GM12878 (cell line): Measurements from ENCODE around the gene TIMM9. TPM values are rescaled to one million over a fixed set of nuclear protein-coding genes. Genes with fewer than 3 reads are reported as not detected.

Experiments
- ATAC-seq: fragments of 200-7000 bp; cut with Tn5 transposase; 3 replicates; pipeline ENCODE4 v1.9.1; 2020; ENCODE audit warnings: mild to moderate bottlenecking, moderate library complexity
- BruUV-seq: library from RNA; stranded (reverse); fragments of 400-500 nt; replicated peaks from 2 replicates; lab custom pipeline; 2021; lab: Mats Ljungman, UMichigan
- CTCF ChIA-PET: fragments of 300-600 bp; sonication (Branson Sonifier 250); formaldehyde crosslinking; extraction: SDS; loops from one replicate; lab custom pipeline; 2021; ENCODE audit warnings: inconsistent platforms; lab: Yijun Ruan, JAX
- POLR2A ChIA-PET: fragments of 350-600 bp; formaldehyde crosslinking; extraction: SDS; loops from one replicate; lab custom pipeline; 2021; ENCODE audit warnings: inconsistent platforms; lab: Charles Lee
- RAD21 ChIA-PET: fragments of 300-600 bp; sonication (Branson Sonifier 250); formaldehyde crosslinking; loops from one replicate; lab custom pipeline; 2023; ENCODE audit warnings: antibody characterized with exemption; ENCODE audit not compliant: unreplicated experiment; lab: Charles Lee
- SMC1A ChIA-PET: fragments of 300-600 bp; sonication (Branson Sonifier 250); formaldehyde crosslinking; loops from one replicate; lab custom pipeline; 2023; ENCODE audit not compliant: unreplicated experiment, uncharacterized antibody; lab: Charles Lee
- DNase-seq: peaks from one replicate; pipeline ENCODE4 v3.0.0-alpha.2; 2011; ENCODE audit warnings: low read depth, low spot score
- FAIRE-seq: peaks from 3 replicates; lab custom pipeline; 2011; peaks lifted over from hg19 to GRCh38; lab: Jason Lieb, UNC
- H2AFZ ChIP-seq: 2 replicates; pipeline ENCODE4 v1.6.0; 2011; ENCODE audit warnings: low read depth, low read length, control low read depth; ENCODE audit not compliant: control insufficient read depth
- H3K27ac ChIP-seq: 2 replicates; pipeline ENCODE4 v1.5.1; 2011; ENCODE audit warnings: control low read depth; ENCODE audit not compliant: control insufficient read depth, insufficient read depth
- H3K27me3 ChIP-seq, 2 experiments: replicated peaks in 1 of 2; 2 replicates each; pipeline versions ENCODE4 v1.6.0 to v1.6.1; 2011; ENCODE audit warnings: low read length in 1 of 2; ENCODE audit not compliant: control insufficient read depth in 2 of 2, insufficient read depth in 2 of 2
- H3K36me3 ChIP-seq, 2 experiments: 2 replicates each; pipeline ENCODE4 v1.5.1; 2011; ENCODE audit warnings: low read length in 1 of 2; ENCODE audit not compliant: control insufficient read depth in 2 of 2, insufficient read depth in 2 of 2
- H3K4me1 ChIP-seq: 2 replicates; pipeline ENCODE4 v1.6.1; 2011; ENCODE audit warnings: mild to moderate bottlenecking, low read length, moderate library complexity, mixed read lengths; ENCODE audit not compliant: control insufficient read depth, insufficient read depth
- H3K4me2 ChIP-seq: 2 replicates; pipeline ENCODE4 v1.6.0; 2011; ENCODE audit warnings: control low read depth; ENCODE audit not compliant: control insufficient read depth, insufficient read depth
- H3K4me3 ChIP-seq: fragments of 200-600 bp; sonication (generic); 2 replicates; pipeline ENCODE4 v1.5.1; 2016
- H3K79me2 ChIP-seq: 2 replicates; pipeline ENCODE4 v1.6.0; 2011; ENCODE audit warnings: low read length; ENCODE audit not compliant: control insufficient read depth, insufficient read depth
- H3K9ac ChIP-seq: 2 replicates; pipeline ENCODE4 v1.8.0; 2011; ENCODE audit warnings: low read length, control low read depth, mixed read lengths; ENCODE audit not compliant: control insufficient read depth, insufficient read depth
- H3K9me3 ChIP-seq: replicated peaks from 3 replicates; pipeline ENCODE4 v1.5.1; 2011; ENCODE audit warnings: mild to moderate bottlenecking, low read length; ENCODE audit not compliant: control insufficient read depth, insufficient read depth
- H4K20me1 ChIP-seq: 2 replicates; pipeline ENCODE4 v1.6.0; 2011; ENCODE audit not compliant: control insufficient read depth, insufficient read depth
- ASH2L ChIP-seq: fragments of 300-600, 200-600 bp; sonication (generic); IDR thresholded peaks from 2 replicates; pipeline ENCODE4 v1.6.1; 2017; ENCODE audit warnings: low read depth, mild to moderate bottlenecking, borderline replicate concordance
- GABPA ChIP-seq: IDR thresholded peaks from 2 replicates; pipeline ENCODE4 v1.6.1; 2014; ENCODE audit warnings: antibody characterized with exemption, low read depth, mild to moderate bottlenecking, inconsistent platforms
- HDAC2 ChIP-seq: fragments of 200-600 bp; sonication (generic); IDR thresholded peaks from 2 replicates; pipeline ENCODE4 v1.6.1; 2017
- JUNB ChIP-seq: IDR thresholded peaks from 2 replicates; pipeline ENCODE4 v1.6.1; 2016; ENCODE audit warnings: antibody characterized with exemption, mild to moderate bottlenecking
- MYC ChIP-seq: IDR thresholded peaks from 2 replicates; pipeline ENCODE4 v1.6.1; 2011; ENCODE audit warnings: mild to moderate bottlenecking, low read length, moderate library complexity, inconsistent platforms; ENCODE audit not compliant: insufficient read depth, insufficient replicate concordance, insufficient read length, severe bottlenecking
- NFYA ChIP-seq: IDR thresholded peaks from 2 replicates; pipeline ENCODE4 v1.6.1; 2011; ENCODE audit warnings: low read depth, mild to moderate bottlenecking, low read length, improper control_type of control experiment, borderline replicate concordance
- NR2F1 ChIP-seq: fragments of 450-650 bp; conservative IDR thresholded peaks from 2 replicates; pipeline ENCODE4 v1.6.1; 2017; ENCODE audit warnings: mild to moderate bottlenecking
- PAX8 ChIP-seq: fragments of 450-650 bp; IDR thresholded peaks from 2 replicates; pipeline ENCODE4 v1.6.1; 2017; ENCODE audit warnings: mild to moderate bottlenecking, moderate library complexity
- POLR2AphosphoS5 ChIP-seq: IDR thresholded peaks from 2 replicates; pipeline ENCODE4 v1.6.1; 2011; ENCODE audit warnings: mild to moderate bottlenecking, low read length, inconsistent platforms
- RAD51 ChIP-seq: fragments of 450-650 bp; IDR thresholded peaks from 2 replicates; pipeline ENCODE4 v1.6.1; 2016; ENCODE audit warnings: moderate library complexity, mild to moderate bottlenecking, inconsistent platforms
- RCOR1 ChIP-seq: conservative IDR thresholded peaks from 2 replicates; pipeline ENCODE4 v1.6.1; 2012; ENCODE audit warnings: low read depth, low read length, improper control_type of control experiment
- RELA ChIP-seq: fragments of 450-650 bp; IDR thresholded peaks from 2 replicates; pipeline ENCODE4 v1.8.0; 2014; ENCODE audit warnings: borderline replicate concordance; ENCODE audit not compliant: partially characterized antibody
- RFX5 ChIP-seq: IDR thresholded peaks from 2 replicates; pipeline ENCODE4 v1.6.1; 2011; ENCODE audit warnings: low read depth, low read length, improper control_type of control experiment
- RUNX3 ChIP-seq: IDR thresholded peaks from 2 replicates; pipeline ENCODE4 v1.6.1; 2012; ENCODE audit warnings: low read length, inconsistent platforms
- SREBF1 ChIP-seq: IDR thresholded peaks from 2 replicates; pipeline ENCODE4 v1.6.1; 2012; ENCODE audit warnings: mild to moderate bottlenecking, low read length
- SUPT20H ChIP-seq: IDR thresholded peaks from 2 replicates; pipeline ENCODE4 v1.6.1; 2011; ENCODE audit warnings: low read depth, mild to moderate bottlenecking, low read length, moderate library complexity, borderline replicate concordance; ENCODE audit not compliant: control insufficient read depth
- ZNF24 ChIP-seq: fragments of 450-650 bp; IDR thresholded peaks from 2 replicates; pipeline ENCODE4 v1.6.1; 2017; ENCODE audit warnings: antibody characterized with exemption, mild to moderate bottlenecking
- ZNF274 ChIP-seq: IDR thresholded peaks from one replicate; pipeline ENCODE4 v1.8.0; 2011; ENCODE audit not compliant: insufficient read length, insufficient read depth
- ZSCAN29 ChIP-seq: fragments of 450-650 bp; IDR thresholded peaks from 2 replicates; pipeline ENCODE4 v1.6.1; 2017; ENCODE audit warnings: mild to moderate bottlenecking, moderate library complexity
- ZZZ3 ChIP-seq: IDR thresholded peaks from 2 replicates; pipeline ENCODE4 v1.6.1; 2011; ENCODE audit warnings: low read depth; ENCODE audit not compliant: control insufficient read depth, insufficient read length
- WGBS: methylation state at CpG from one replicate; pipeline ENCODE4 v1.1.6; 2016; ENCODE audit warnings: low lambda C conversion rate; ENCODE audit not compliant: insufficient replicate concordance, insufficient coverage; ENCODE audit errors: missing lambda C conversion rate; 5-methylcytosine and 5-hydroxymethylcytosine counted together
- in situ Hi-C: fragments of 300-500 bp; cut with MboI; formaldehyde crosslinking; loops from 9 replicates; pipeline ENCODE4 v1.14.3; 2018; ENCODE audit warnings: mixed read lengths
- intact Hi-C: fragments of 100-400 bp; cut with micrococcal nuclease; formaldehyde crosslinking; loops from one replicate; pipeline ENCODE4 v1.14.2; 2022; ENCODE audit not compliant: unreplicated experiment
- polyA plus RNA-seq, 11 experiments: library from polyadenylated mRNA; depleted of rRNA in 4 of 11; unstranded in 6 of 11; stranded (reverse) in 5 of 11; fragments of >200 nt; fragmentation: Nextera tagmentation in 4 of 11; fragmentation: Illumina TruSeq in 1 of 11; extraction: Ambion mirVana in 4 of 11; extraction: Trizol in 1 of 11; gene quantifications; 1 replicate in 1 of 11; 2 replicates in 10 of 11; pipeline versions ENCODE4 v1.2.1 to v1.2.3, GENCODE V29; 2011 to 2016; ENCODE audit warnings: inconsistent platforms in 2 of 11, missing spikeins in 2 of 11, low read depth in 1 of 11
- total RNA-seq, 4 experiments: library from RNA; depleted of rRNA in 3 of 4; stranded (reverse); fragments of >200 nt in 3 of 4; fragmentation: Illumina TruSeq in 1 of 4; extraction: Trizol in 1 of 4; gene quantifications; 2 replicates each; pipeline versions ENCODE4 v1.2.1 to v1.2.3, GENCODE V29; 2013 to 2021
- TF ChIP-seq, protein P1 (sequence below): IDR thresholded peaks from 2 replicates; pipeline ENCODE4 v1.6.1; 2011; ENCODE audit warnings: borderline replicate concordance, low read depth, mild to moderate bottlenecking, moderate library complexity, low read length; ENCODE audit not compliant: insufficient read depth, poor library complexity, severe bottlenecking
- TF ChIP-seq, protein P2 (sequence below): IDR thresholded peaks from 2 replicates; pipeline ENCODE4 v1.6.1; 2011; ENCODE audit warnings: low read depth, low read length, improper control_type of control experiment, borderline replicate concordance
- TF ChIP-seq, protein P3 (sequence below): fragments of 450-650 bp; IDR thresholded peaks from 2 replicates; pipeline ENCODE4 v1.6.1; 2017; ENCODE audit warnings: borderline replicate concordance

TIMM9 gene
- total and polyA plus RNA-seq, 10 of the 15 experiments (the other 5 are each of a cell fraction or from before 2014, with no cell fraction given), result 36.6 to 116 (median 62.0) TPM

DNA sequence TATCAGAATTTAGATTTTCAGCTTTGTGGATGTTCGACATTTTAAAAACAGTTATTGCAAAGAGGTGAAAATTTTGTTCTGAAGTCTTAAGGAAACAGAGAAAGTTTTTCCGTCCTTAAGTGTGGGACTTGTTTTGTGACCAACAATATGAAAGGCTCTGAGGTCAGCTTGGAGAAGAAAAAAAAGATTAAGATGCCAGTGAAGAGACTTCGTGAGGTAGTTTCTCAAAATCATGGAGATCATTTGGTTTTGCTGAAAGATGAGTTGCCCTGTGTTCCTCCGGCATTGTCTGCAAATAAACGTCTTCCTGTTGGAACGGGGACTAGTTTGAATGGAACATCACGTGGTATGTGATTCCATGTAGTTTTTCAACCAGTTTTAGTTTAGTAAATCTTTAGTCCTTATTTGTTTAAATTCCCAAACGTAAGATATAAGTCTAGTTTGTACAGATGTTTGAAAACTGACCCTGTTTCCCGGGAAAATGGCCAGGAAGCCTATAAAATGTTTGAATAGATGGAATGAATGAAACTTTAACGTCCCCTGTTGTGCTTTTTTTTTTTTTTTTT lies 870 bp upstream of the TIMM9 start:
- no peaks in the 10 kb centered on the region for H3K27me3 ChIP-seq
- H3K27ac ChIP-seq, result peak overlapping the region; percentile 99
- H3K4me1 ChIP-seq, result no peaks in the 10 kb centered on the region
- SMC1A ChIA-PET, result interaction anchor here (1.0 to 2.5 kb wide), 3 partner anchors 31 to 129 kb away, joined by 3 to 11 read pairs (median 5); partner anchors contain the start of gene ARID4A
- no peaks in the 10 kb centered on the region for H4K20me1 ChIP-seq
- RAD21 ChIA-PET, result no interaction called here
- BruUV-seq, result TSS peak; percentile 83
- peak overlapping the region; percentile 98 for H2AFZ ChIP-seq
- under 1% methylated on average over 10 of the region's 10 CpGs for WGBS
- intact Hi-C loops, result no loop called here
- peaks cover 44% of the 10 kb centered on the region for H3K79me2 ChIP-seq
- H3K9ac ChIP-seq, result peak overlapping the region; percentile 97
- FAIRE-seq (no peak), DNase-seq (no peak), ATAC-seq (peak; percentile 16; the same call in 2 of the 3 replicates)
- CTCF ChIA-PET, result interaction anchor here (0.7 kb wide), 1 partner anchor 130 kb away, joined by 3 read pairs; the partner anchor contains the start of gene ARID4A
- H3K4me2 ChIP-seq, result peak overlapping the region; percentile 68
- H3K4me3 ChIP-seq, result peak overlapping the region; percentile 97
- in situ Hi-C loops, result no loop called here
- H3K36me3 ChIP-seq, result 0 out of 4 replicates have a peak, but pooled peaks cover 0 to 11% of the 10 kb centered on the region in 2 experiments
- H3K9me3 ChIP-seq, result no peaks in the 10 kb centered on the region
- POLR2A ChIA-PET, result interaction anchor here (0.7 to 3.0 kb wide), 3 partner anchors 130 to 1095 kb away, joined by 3 to 15 read pairs (median 3); partner anchors contain the start of gene ARID4A
- no peak for TF ChIP-seq ZNF24
- TF ChIP-seq, protein P1, sequence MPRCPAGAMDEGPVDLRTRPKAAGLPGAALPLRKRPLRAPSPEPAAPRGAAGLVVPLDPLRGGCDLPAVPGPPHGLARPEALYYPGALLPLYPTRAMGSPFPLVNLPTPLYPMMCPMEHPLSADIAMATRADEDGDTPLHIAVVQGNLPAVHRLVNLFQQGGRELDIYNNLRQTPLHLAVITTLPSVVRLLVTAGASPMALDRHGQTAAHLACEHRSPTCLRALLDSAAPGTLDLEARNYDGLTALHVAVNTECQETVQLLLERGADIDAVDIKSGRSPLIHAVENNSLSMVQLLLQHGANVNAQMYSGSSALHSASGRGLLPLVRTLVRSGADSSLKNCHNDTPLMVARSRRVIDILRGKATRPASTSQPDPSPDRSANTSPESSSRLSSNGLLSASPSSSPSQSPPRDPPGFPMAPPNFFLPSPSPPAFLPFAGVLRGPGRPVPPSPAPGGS, result no peak
- TF ChIP-seq ZSCAN29, result no peak
- no peak for TF ChIP-seq SUPT20H
- TF ChIP-seq, protein P2, sequence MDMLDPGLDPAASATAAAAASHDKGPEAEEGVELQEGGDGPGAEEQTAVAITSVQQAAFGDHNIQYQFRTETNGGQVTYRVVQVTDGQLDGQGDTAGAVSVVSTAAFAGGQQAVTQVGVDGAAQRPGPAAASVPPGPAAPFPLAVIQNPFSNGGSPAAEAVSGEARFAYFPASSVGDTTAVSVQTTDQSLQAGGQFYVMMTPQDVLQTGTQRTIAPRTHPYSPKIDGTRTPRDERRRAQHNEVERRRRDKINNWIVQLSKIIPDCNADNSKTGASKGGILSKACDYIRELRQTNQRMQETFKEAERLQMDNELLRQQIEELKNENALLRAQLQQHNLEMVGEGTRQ, result peak; percentile 6; the same call in 1 of the 2 replicates
- TF ChIP-seq SREBF1, result no peak
- no peak for TF ChIP-seq RCOR1
- TF ChIP-seq ZZZ3, result no peak
- no peak for TF ChIP-seq JUNB
- TF ChIP-seq PAX8, result 0 out of 2 replicates have a peak, but pooled peaks have one; percentile 54
- TF ChIP-seq RFX5, result no peak
- peak; percentile 90 for TF ChIP-seq RAD51
- no peak for TF ChIP-seq HDAC2
- TF ChIP-seq, protein P3, sequence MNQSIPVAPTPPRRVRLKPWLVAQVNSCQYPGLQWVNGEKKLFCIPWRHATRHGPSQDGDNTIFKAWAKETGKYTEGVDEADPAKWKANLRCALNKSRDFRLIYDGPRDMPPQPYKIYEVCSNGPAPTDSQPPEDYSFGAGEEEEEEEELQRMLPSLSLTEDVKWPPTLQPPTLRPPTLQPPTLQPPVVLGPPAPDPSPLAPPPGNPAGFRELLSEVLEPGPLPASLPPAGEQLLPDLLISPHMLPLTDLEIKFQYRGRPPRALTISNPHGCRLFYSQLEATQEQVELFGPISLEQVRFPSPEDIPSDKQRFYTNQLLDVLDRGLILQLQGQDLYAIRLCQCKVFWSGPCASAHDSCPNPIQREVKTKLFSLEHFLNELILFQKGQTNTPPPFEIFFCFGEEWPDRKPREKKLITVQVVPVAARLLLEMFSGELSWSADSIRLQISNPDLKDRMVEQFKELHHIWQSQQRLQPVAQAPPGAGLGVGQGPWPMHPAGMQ, result no peak
- no peak for TF ChIP-seq RUNX3
- no peak for TF ChIP-seq MYC
- TF ChIP-seq ZNF274, result no peak
- TF ChIP-seq NR2F1, result no peak
- no peak for TF ChIP-seq ASH2L
- 0 out of 2 replicates have a peak, but pooled peaks have one; percentile 40 for TF ChIP-seq GABPA
- TF ChIP-seq NFYA, result no peak
- TF ChIP-seq RELA, result no peak
- TF ChIP-seq POLR2AphosphoS5, result no peak
